ENCODE measurements around the gene MEOX1. TPM values are rescaled to one million over a fixed set of nuclear protein-coding genes. Genes with fewer than 3 reads are reported as not detected.
A peak's percentile ranks its signal among the peaks of the same experiment; 100 is the strongest.

MEOX1 gene
- total RNA-seq, 1 donor from 2014 or later: 8.5 TPM

DNA sequence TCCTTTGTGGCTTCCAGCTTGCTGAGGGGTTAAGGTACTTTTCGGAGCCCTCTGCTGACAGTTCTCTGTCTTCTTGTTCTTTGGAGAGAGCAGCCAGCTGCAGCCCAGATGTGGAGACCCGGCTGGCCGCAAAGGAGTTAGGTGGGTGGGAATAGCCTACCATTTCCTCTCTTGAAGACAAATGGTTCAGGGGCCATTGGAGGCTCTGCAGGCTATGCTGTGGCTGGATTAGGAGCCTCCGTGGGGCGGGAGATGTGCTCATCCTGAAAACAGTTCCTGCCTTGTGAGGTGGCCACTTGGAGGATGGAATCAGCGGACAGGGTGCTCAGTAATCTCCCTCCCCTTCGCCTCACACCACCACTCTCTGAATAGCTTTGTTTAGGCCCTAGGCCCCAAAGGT lies 30.3 kb downstream of the MEOX1 start:
- DNase-seq (no peak), ATAC-seq (ENCODE audit: poor library complexity) (no peak)
- intact Hi-C loops (cut with DNase I): no loop called here

DNA sequence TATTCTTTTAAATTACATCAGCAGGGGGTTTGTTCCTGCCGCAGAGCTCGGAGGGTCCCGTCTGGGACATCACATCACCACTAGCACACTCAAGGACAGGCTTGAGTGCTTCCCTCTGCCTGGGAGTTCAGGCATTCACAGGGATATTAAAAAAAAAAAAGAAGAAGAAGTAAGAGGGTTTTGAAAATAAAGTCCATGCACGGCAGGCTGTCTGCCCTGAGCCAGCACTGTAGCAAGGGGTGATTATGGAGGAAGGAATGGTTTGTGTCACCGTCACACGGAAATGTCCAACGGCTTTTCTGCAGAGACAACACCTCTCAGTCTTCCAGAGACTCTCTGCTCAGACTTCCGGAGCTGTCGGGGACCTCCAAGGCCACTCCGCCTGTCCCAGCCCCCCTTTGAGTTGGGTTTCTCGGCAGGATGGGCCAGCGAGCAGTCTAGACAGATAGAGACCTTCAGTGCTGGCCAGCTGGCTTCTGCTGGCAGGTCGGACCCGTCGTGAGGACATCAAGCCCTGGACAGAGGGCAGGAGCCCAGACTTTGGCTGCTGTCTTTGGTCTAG lies 33.6 kb downstream of the MEOX1 start:
- ATAC-seq (ENCODE audit: poor library complexity) (peak; percentile 56), DNase-seq (no peak)
- intact Hi-C loops (cut with DNase I): no loop called here

GRCh38 chr17:43627653-43628052 lies 34.1 kb downstream of the MEOX1 start:
- DNase-seq (no peak), ATAC-seq (ENCODE audit: poor library complexity) (peak; percentile 14)
- intact Hi-C loops (cut with DNase I): no loop called here

GRCh38 chr17:43626023-43626422 lies 35.7 kb downstream of the MEOX1 start:
- DNase-seq (no peak), ATAC-seq (ENCODE audit: poor library complexity) (no peak)
- intact Hi-C loops (cut with DNase I): no loop called here

- intact Hi-C loops (cut with DNase I): no loop called here
- no peak for ATAC-seq (ENCODE audit: poor library complexity)
Observed at GRCh38 chr17:43625606-43626005, 36.1 kb downstream of the MEOX1 start.

GRCh38 chr17:43620581-43620980 lies 41.1 kb downstream of the MEOX1 start:
- no peak for DNase-seq
- intact Hi-C loops (cut with DNase I): no loop called here
- ATAC-seq (ENCODE audit: poor library complexity): no peak

More at GRCh38 chr17:43625606-43626005, 36.1 kb downstream of the MEOX1 start:
- DNase-seq: no peak

- intact Hi-C loops (cut with DNase I): no loop called here
- no peak for DNase-seq
Observed at GRCh38 chr17:43620147-43620546, 41.6 kb downstream of the MEOX1 start.

DNA sequence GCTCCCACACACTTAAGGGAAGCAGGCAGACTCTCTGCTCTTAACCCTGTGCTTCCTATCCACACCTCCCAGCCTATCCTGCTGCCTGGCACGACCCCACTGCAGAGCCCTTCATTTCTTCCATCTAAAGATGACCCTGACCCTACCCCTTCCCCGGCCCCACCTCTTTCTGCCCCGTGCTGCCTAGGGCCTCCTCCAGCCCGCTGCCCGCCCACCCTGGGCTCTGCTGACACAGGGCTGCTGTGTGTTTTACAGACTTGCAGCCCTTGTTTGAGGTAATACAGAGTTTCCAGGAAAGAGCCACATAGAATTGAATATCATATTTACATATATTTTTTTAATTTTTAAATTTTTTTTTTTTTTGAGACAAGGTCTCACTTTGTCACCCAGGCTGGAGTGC lies 42.0 kb downstream of the MEOX1 start:
- no peak for ATAC-seq (ENCODE audit: poor library complexity)
- DNase-seq: no peak
- intact Hi-C loops (cut with DNase I): no loop called here

More at GRCh38 chr17:43620147-43620546, 41.6 kb downstream of the MEOX1 start:
- no peak for ATAC-seq (ENCODE audit: poor library complexity)

GRCh38 chr17:43618276-43618675 lies 43.4 kb downstream of the MEOX1 start:
- DNase-seq (no peak), ATAC-seq (ENCODE audit: poor library complexity) (no peak)
- intact Hi-C loops (cut with DNase I): no loop called here

- ATAC-seq (ENCODE audit: poor library complexity) (no peak), DNase-seq (no peak)
- intact Hi-C loops (cut with DNase I): no loop called here
Observed at GRCh38 chr17:43616852-43617251, 44.9 kb downstream of the MEOX1 start.

GRCh38 chr17:43616421-43616820 lies 45.3 kb downstream of the MEOX1 start:
- DNase-seq: no peak
- intact Hi-C loops (cut with DNase I): no loop called here
- ATAC-seq (ENCODE audit: poor library complexity): no peak

DNA sequence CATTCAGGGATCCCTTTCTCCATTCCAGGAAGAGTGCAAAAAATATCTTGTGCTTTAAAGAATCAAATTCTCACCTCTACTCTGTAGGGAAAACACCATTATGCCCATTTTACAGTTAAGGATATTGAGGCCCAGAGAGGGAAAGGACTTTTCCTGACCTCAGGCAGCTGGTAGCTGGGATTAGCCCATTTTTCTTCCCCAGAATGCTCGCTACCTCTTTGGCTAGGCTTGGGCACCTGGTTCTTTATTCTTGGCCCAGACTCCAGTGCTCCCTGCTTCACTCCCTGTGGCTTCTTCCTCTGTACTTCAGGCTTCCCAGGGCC lies 45.7 kb downstream of the MEOX1 start:
- DNase-seq (no peak), ATAC-seq (ENCODE audit: poor library complexity) (no peak)
- intact Hi-C loops (cut with DNase I): no loop called here

DNA sequence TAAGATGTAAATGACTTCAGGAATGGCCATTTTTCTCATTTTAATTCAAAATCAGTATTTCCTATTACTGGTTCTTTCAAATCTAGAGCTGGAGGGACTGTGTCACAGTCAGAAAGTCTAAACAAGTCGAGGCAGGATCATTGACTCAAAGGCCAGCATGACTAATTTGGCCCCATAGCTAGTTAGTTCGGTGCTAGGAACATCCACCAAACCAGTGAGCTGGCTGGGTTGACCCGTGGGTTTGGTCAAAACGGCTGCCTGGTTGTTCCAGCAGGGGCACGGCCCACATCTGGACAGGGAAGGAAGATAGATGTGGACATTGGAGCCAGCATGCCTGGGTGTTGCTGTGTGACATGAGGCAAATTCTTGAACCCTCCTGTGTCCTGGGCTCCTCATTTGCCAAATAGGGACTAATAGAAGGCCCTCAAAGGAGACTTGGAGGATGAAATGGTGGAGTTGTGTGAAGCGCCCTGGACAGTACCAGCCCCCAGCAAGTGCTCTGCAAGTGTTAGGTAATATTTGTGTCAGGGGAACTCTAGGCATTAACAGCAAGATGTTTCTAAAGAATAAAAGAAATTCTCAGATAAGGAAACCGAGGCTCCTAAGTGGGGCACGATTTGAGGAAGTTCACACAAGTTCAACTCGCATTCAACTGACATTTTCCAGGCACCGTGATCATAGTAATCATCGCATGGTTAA lies 46.2 kb downstream of the MEOX1 start:
- ATAC-seq (ENCODE audit: poor library complexity) (no peak), DNase-seq (no peak)
- intact Hi-C loops (cut with DNase I): no loop called here

- intact Hi-C loops (cut with DNase I): no loop called here
- DNase-seq (no peak), ATAC-seq (ENCODE audit: poor library complexity) (no peak)
Observed at GRCh38 chr17:43614561-43614960, 47.2 kb downstream of the MEOX1 start.

DNA sequence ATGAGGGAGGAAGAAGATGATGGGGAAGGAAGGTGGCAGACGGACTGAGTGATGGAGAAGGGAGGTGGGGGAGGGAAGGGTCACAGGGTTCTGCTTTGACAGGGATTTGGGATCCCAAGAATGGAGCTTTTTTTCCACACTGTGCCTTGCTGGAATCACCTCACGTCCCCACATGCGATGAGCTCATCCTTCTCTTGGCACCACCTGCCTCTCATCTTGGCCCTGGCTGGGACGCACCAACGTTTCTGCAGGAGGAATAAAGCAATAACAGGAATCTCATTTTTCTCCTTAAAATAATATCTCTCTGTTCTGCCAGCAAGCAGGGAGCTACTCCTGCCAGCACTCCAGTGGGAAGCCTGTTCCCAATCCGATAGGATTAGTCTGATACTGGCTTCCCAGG lies 47.8 kb downstream of the MEOX1 start:
- DNase-seq: no peak
- no peak for ATAC-seq (ENCODE audit: poor library complexity)
- intact Hi-C loops (cut with DNase I): no loop called here

DNA sequence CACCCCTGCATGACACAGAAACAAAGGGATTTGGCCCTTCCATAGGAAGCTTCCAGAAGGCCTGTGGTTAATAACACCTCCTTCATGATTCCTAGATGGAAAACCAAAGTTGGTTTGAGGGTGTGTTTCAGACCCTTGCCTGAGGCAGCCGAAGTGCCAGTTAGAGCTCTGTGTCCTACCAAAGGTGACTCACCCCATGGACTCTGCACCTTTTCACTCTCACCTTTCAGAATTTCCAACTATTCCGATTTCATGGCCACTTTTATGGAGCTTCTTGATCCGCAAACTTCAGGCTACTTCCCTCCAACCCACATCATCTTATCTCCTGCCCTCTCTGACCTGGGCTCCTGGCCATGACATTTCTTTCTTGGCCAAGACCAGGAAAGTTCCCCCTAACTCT lies 49.2 kb downstream of the MEOX1 start:
- ATAC-seq (ENCODE audit: poor library complexity) (no peak), DNase-seq (no peak)
- intact Hi-C loops (cut with DNase I): no loop called here

GRCh38 chr17:43611230-43611969 lies 50.3 kb downstream of the MEOX1 start:
- intact Hi-C loops (cut with DNase I): no loop called here
- DNase-seq (no peak), ATAC-seq (ENCODE audit: poor library complexity) (no peak)

- no peak for ATAC-seq (ENCODE audit: poor library complexity)
Observed at GRCh38 chr17:43609613-43610385, 51.9 kb downstream of the MEOX1 start.

GRCh38 chr17:43608313-43608712 lies 53.4 kb downstream of the MEOX1 start:
- no peak for ATAC-seq (ENCODE audit: poor library complexity)
- intact Hi-C loops (cut with DNase I): no loop called here

More at GRCh38 chr17:43609613-43610385, 51.9 kb downstream of the MEOX1 start:
- intact Hi-C loops (cut with DNase I): no loop called here
- no peak for DNase-seq

More at GRCh38 chr17:43608313-43608712, 53.4 kb downstream of the MEOX1 start:
- no peak for DNase-seq

Measured in Right ventricle myocardium superior (tissue), 1 donor.